ENCODE measurements around the gene RPS6KA6.

DNA sequence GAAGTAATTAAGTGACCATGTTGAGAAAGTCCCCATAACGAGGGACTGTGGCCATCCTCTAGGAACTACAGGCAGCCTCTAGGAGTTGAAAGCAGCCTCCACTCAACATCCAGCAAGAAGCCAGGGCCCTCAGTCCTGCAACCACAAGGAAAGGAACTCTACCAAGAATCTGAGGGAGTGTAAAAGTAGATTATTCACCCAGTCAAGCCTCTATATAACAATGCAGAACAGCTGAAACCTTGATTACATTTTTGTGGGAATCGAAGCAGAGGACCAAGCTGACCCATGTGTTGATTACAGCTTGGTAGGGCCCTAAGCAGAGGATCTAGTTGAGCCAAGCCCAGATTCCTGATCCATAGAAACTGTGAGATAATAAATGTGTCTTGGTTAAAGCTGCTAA, 17.1 kb downstream of the RPS6KA6 start:
- TF ChIP-seq POLR2A (IDR thresholded peaks at IDR 0.05; ENCODE audit: low read depth, low read length) (no peak), POLR2AphosphoS5 (IDR thresholded peaks at IDR 0.05; ENCODE audit: low read depth, low read length) (no peak), TAF1 (IDR thresholded peaks at IDR 0.05; ENCODE audit: borderline replicate concordance, low read depth, low read length) (no peak)

Measured in GM12892 (cell line).